AG20443 (cell line): ENCODE measurements around the gene DET1.

ENCODE experiments used
- DNase-seq: peaks from one replicate; pipeline ENCODE4 v3.0.0; 2012; ENCODE audit warnings: low spot score, mixed read lengths

Gene DET1

DNA sequence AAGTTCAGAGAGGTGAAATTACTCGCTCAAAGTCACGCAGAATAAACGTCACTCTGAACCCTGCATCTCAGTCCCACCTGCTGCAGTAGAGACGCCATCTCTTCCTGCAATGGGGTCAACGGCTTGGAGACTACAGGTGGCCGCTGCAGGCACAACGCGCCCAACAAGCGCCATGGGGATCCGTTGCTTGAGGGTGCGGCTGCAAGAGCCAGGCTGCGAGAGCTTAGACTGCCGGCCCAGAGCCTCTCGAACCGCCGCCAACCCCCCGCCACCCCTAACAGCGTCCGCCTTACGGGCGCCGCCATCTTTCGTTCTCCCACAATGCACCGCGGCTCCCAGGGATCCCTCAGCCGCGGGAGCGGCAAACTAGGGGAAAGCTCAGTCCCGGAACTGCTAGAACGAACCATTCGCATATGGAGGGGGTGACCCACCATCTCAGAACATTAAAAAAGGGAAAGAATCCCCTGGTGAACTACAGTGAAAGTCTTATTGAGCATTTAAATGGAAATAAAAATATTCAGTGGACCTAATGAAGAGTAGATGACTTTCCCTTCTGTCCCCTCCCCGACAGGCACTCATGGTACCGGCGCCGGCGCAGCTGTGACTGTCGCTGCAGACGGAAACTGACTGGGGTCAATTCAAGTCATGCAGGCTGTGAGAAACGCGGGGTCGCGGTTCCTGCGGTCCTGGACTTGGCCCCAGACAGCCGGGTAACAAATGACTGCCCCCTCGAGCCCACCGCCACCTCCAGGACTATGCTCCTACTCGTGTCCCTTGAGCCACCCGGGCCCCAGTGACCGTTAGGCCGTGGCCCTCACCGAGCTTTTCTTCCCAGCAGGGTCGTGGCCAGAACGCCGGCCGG, 79.2 kb downstream of the DET1 start, which contains the start of the genes MRPL46 and MRPS11:
Gene MRPL46, minus strand, starts transcription at position 316 of the 862 bp plus-strand sequence. Its CDS starts 11 bp downstream, at position 305.
Gene MRPS11, plus strand, starts transcription at position 636 of the 862 bp plus-strand sequence. Its CDS starts 10 bp downstream, at position 646.
- peak; percentile 96 for DNase-seq

DNA sequence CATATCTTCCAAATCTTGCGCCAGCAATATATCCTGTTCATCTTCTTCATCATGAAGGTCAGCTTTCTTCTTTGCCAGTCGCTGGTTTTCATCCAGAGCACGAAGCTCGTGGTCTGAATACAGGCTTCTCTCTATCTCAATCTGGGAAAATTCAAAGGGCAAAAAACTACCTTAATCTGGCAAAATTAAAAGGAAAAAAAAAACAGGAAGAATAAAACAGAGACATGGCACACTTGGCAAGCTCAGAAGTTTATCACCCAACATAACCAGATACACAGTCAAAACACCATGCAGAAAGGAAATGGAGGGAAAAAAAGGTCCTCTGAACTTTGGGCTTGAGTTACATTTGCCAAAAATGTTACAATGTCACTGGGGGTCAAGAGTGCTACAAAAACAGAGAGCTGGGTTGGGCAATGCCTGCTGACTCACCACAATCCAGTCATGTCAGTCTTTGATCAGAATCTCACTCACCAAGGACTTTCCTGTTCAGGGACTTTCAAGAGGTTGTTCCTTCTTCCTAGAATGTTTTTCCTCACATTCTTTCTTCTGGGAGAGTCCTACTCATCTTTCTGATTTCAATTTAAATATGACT, 80.8 kb downstream of the DET1 start:
- no peak for DNase-seq

DNA sequence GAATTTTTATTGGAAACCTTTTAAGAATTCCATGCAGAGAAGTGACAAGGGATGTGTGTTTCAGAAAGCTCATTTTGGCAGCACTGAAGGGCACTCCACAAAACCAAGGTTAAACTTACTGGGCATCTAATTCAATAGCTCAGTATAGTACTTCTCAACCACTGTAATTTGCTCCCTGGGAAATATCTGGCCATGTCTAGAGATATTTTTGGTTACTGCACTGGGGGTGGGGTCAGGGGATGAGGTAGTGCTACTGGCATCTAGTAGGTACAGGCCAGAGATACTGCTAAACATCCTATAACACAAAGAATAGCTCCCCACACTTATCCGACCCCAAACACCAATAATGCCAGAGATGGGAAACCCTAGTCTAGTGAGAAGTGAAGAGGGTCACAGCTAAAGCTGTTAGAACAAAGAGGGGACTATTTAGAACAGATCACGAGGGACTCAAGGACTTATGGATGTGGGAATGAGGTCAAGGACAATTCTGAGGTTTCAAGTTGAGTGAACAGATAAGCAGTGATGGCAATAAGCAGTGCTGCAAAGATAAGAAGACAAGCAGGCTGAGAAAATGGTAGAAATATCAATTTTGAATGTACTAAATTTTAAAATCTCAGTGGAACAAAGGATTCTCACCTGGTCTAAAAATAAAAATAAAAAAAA, 82.5 kb downstream of the DET1 start:
- DNase-seq = no peak
